Hepatocyte (in vitro differentiated cells): ENCODE results near the gene LYPD8.

ENCODE experiments used
- CTCF ChIP-seq: fragments of 200-600 bp; sonication (generic); IDR thresholded peaks from 2 replicates; pipeline ENCODE4 v1.5.1; 2016; ENCODE audit warnings: antibody characterized with exemption, mild to moderate bottlenecking; ENCODE audit not compliant: poor library complexity
- EZH2phosphoT487 ChIP-seq: fragments of 200-600 bp; sonication (generic); IDR thresholded peaks from one replicate; pipeline ENCODE4 v1.6.1; 2018; ENCODE audit warnings: antibody characterized with exemption, mild to moderate bottlenecking, low read depth, moderate library complexity; ENCODE audit not compliant: unreplicated experiment, severe bottlenecking

- no peak for TF ChIP-seq CTCF
- no peak for TF ChIP-seq EZH2phosphoT487
Observed at GRCh38 chr1:248778906-248779305, 23.3 kb upstream of the LYPD8 start.
